ENCODE data around the gene XK.
A peak's percentile ranks its signal among the peaks of the same experiment; 100 is the strongest.
"Not testable (repeated sequence)": the region's sequence is repeated elsewhere in the genome, so short reads cannot be mapped to it uniquely, and the experiment has no call there.

Gene XK

DNA sequence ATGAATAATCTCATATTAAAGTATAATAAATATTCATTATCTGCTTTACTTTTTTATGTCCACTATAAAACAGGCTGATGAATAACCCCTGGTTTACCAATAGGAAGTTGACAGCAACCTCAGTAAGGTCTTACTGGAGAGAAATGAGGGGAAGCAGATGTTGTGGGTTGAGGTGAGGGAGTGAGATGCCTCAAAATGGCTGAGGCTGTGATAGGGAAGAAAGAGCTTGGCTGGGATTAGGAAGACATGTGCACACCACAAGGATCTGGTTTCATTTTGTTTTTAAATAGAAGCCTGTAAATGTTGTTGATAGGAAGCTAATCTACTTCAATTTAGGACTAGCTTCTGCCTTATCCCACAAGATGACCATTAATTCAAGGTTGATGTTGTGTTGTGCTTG is 79.9 kb downstream of the XK start:
- Histone ChIP-seq H2AFZ (ENCODE audit: low read length) (no peak overlapping the region), H3K4me3 (ENCODE audit: low read length, poor library complexity, severe bottlenecking) (peak overlapping the region; percentile 35), H3K4me2 (ENCODE audit: low read depth, low read length, poor library complexity, severe bottlenecking) (peak overlapping the region; percentile 56), H3K79me2 (ENCODE audit: insufficient read depth, low read length) (no peaks in the 10 kb centered on the region), H3K9me2 (replicated peaks; ENCODE audit: low read depth, low read length) (no peaks in the 10 kb centered on the region), H4K20me1 (ENCODE audit: insufficient read depth, low read length, poor library complexity, severe bottlenecking) (no peaks in the 10 kb centered on the region), H3K9ac (ENCODE audit: low read depth, low read length, poor library complexity, severe bottlenecking) (no peak overlapping the region), H3K36me3 (ENCODE audit: insufficient read depth, low read length) (no peaks in the 10 kb centered on the region), H3K27me3 (ENCODE audit: insufficient read depth, low read length, poor library complexity, severe bottlenecking) (no peaks in the 10 kb centered on the region), H3K9me3 (ENCODE audit: insufficient read depth, low read depth, low read length) (no peaks in the 10 kb centered on the region), H3F3A (ENCODE audit: low read depth) (no peaks in the 10 kb centered on the region), H3K4me1 (ENCODE audit: insufficient read depth, low read length, poor library complexity, severe bottlenecking) (peaks cover 19% of the 10 kb centered on the region)
- TF ChIP-seq EZH2phosphoT487 (IDR thresholded peaks at IDR 0.05; ENCODE audit: borderline replicate concordance) = peak; percentile 52; the same call in 1 of the 2 replicates
- TF ChIP-seq CTCF (conservative IDR thresholded peaks at IDR 0.05; ENCODE audit: low read length) = no peak

DNA sequence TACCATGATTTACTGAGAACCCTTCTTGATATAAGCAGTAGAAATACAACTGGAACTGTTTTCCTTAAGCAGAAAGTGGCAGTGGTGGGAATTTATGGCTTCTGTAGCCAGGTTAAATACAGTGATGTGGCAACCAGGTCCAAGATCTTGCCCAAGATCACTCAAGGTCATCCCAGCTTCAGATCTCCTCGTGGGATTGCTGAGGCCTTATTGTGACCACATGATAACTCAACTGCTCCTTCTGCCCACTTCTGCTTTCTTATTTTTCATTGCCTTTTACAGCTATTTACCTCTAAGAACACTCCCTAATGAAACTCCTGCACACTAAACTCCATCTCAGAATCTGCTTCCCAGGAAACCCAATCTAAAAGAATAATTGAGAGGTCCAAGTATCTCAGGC is 81.8 kb downstream of the XK start:
- Histone ChIP-seq H3K9ac (ENCODE audit: low read depth, low read length, poor library complexity, severe bottlenecking) (no peak overlapping the region), H3K9me3 (ENCODE audit: insufficient read depth, low read depth, low read length) (no peaks in the 10 kb centered on the region), H3K79me2 (ENCODE audit: insufficient read depth, low read length) (no peaks in the 10 kb centered on the region), H3K27me3 (ENCODE audit: insufficient read depth, low read length, poor library complexity, severe bottlenecking) (no peaks in the 10 kb centered on the region), H3K4me3 (ENCODE audit: low read length, poor library complexity, severe bottlenecking) (no peak overlapping the region), H2AFZ (ENCODE audit: low read length) (no peak overlapping the region), H3K4me2 (ENCODE audit: low read depth, low read length, poor library complexity, severe bottlenecking) (no peak overlapping the region), H3K9me2 (replicated peaks; ENCODE audit: low read depth, low read length) (no peaks in the 10 kb centered on the region), H3K36me3 (ENCODE audit: insufficient read depth, low read length) (no peaks in the 10 kb centered on the region), H4K20me1 (ENCODE audit: insufficient read depth, low read length, poor library complexity, severe bottlenecking) (no peaks in the 10 kb centered on the region), H3F3A (ENCODE audit: low read depth) (no peaks in the 10 kb centered on the region), H3K4me1 (ENCODE audit: insufficient read depth, low read length, poor library complexity, severe bottlenecking) (peaks cover 19% of the 10 kb centered on the region)
- no peak for TF ChIP-seq EZH2phosphoT487 (IDR thresholded peaks at IDR 0.05; ENCODE audit: borderline replicate concordance)
- TF ChIP-seq CTCF (conservative IDR thresholded peaks at IDR 0.05; ENCODE audit: low read length) = no peak

GRCh38 chrX:37768866-37769265 is 83.3 kb downstream of the XK start:
- not testable (repeated sequence) for H3K4me1 ChIP-seq (ENCODE audit: insufficient read depth, low read length, poor library complexity, severe bottlenecking); H3K9me2 ChIP-seq (replicated peaks; ENCODE audit: low read depth, low read length); H3K9ac ChIP-seq (ENCODE audit: low read depth, low read length, poor library complexity, severe bottlenecking); H3F3A ChIP-seq (ENCODE audit: low read depth); H3K4me2 ChIP-seq (ENCODE audit: low read depth, low read length, poor library complexity, severe bottlenecking); H3K79me2 ChIP-seq (ENCODE audit: insufficient read depth, low read length); H3K9me3 ChIP-seq (ENCODE audit: insufficient read depth, low read depth, low read length); H3K36me3 ChIP-seq (ENCODE audit: insufficient read depth, low read length); H2AFZ ChIP-seq (ENCODE audit: low read length); H4K20me1 ChIP-seq (ENCODE audit: insufficient read depth, low read length, poor library complexity, severe bottlenecking); H3K4me3 ChIP-seq (ENCODE audit: low read length, poor library complexity, severe bottlenecking); H3K27me3 ChIP-seq (ENCODE audit: insufficient read depth, low read length, poor library complexity, severe bottlenecking)

DNA sequence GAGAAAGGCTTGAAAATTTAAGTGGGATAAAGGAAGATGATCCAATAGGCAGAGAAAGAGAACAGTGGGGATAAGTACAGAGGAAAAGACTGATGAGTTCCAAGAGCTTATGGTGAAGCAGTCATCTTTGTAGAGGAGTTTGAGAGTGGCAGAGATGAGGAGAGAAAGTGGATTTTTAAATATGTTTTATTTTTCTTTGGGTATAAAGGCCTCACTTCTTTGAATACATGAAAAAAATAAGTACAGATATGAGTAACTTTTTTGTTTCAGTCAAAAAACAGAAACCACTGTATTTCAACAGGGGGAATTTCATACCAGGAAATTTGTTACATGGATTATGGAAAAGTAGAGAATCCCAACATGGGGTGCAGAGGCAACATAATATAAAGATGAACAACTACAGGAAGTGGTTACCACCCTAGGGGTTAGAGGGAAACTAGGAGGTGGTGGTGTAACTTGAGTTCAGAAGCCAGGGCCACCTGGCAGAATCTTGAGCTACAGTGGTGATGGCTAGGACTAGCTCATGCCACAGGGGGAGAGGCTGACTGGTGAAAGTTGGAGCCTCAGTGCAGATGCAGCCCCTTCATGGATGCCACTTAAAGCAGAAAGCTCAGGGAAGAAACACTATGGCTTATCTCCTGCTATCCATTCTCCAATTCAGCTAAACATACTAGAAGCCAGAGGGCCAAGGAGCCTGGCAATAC is 90.8 kb downstream of the XK start:
- Histone ChIP-seq H4K20me1 (ENCODE audit: insufficient read depth, low read length, poor library complexity, severe bottlenecking) (no peaks in the 10 kb centered on the region), H3K4me1 (ENCODE audit: insufficient read depth, low read length, poor library complexity, severe bottlenecking) (peaks cover 15% of the 10 kb centered on the region), H3K36me3 (ENCODE audit: insufficient read depth, low read length) (no peaks in the 10 kb centered on the region), H2AFZ (ENCODE audit: low read length) (no peak overlapping the region), H3K4me3 (ENCODE audit: low read length, poor library complexity, severe bottlenecking) (no peak overlapping the region), H3K4me2 (ENCODE audit: low read depth, low read length, poor library complexity, severe bottlenecking) (peak overlapping the region; percentile 46), H3K9me2 (replicated peaks; ENCODE audit: low read depth, low read length) (no peaks in the 10 kb centered on the region), H3F3A (ENCODE audit: low read depth) (no peaks in the 10 kb centered on the region), H3K9me3 (ENCODE audit: insufficient read depth, low read depth, low read length) (no peaks in the 10 kb centered on the region), H3K27me3 (ENCODE audit: insufficient read depth, low read length, poor library complexity, severe bottlenecking) (no peaks in the 10 kb centered on the region), H3K9ac (ENCODE audit: low read depth, low read length, poor library complexity, severe bottlenecking) (no peak overlapping the region), H3K79me2 (ENCODE audit: insufficient read depth, low read length) (no peaks in the 10 kb centered on the region)
- no peak for TF ChIP-seq CTCF (conservative IDR thresholded peaks at IDR 0.05; ENCODE audit: low read length)
- no peak for TF ChIP-seq EZH2phosphoT487 (IDR thresholded peaks at IDR 0.05; ENCODE audit: borderline replicate concordance)

Data from Loucy (cell line).